Body of pancreas (tissue), 4 donors: ENCODE results near the gene LEMD2.

Source experiments
- POLR2A ChIP-seq, 3 donors: fragments of 450-650 bp; IDR thresholded peaks; one replicate each; pipeline ENCODE4 v1.6.1; 2016; ENCODE audit warnings: antibody characterized with exemption in 3 of 3, mild to moderate bottlenecking in 2 of 3
- TF ChIP-seq, protein P1 (sequence below), 7 experiments: fragments of 450-650 bp in 4 of 7; fragments of 200-600 bp in 3 of 7; sonication (generic) in 3 of 7; IDR thresholded peaks; one replicate each; pipeline ENCODE4 v1.5.1; 2016 to 2019; ENCODE audit warnings: antibody characterized with exemption in 7 of 7

DNA sequence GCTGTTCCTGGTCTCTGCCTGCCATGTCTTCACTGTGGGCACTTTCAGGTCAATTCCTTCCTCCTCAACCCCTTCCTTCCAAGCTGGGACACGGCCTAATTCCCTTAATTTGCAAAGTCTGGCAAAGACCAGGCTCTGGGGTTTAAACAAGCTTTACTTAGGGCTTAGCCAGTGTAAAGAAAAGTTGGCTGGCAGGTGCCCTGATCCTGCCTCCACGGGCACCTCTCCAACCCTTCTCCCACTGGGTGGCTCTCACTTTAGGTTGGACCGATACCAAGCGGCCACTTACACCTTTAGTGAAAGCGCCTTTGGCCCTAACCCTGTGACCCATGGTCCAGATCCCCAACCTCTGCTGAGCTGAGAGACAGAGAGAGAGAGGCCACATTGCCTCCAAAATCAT, 28.6 kb upstream of the LEMD2 start:
- TF ChIP-seq, protein P1, sequence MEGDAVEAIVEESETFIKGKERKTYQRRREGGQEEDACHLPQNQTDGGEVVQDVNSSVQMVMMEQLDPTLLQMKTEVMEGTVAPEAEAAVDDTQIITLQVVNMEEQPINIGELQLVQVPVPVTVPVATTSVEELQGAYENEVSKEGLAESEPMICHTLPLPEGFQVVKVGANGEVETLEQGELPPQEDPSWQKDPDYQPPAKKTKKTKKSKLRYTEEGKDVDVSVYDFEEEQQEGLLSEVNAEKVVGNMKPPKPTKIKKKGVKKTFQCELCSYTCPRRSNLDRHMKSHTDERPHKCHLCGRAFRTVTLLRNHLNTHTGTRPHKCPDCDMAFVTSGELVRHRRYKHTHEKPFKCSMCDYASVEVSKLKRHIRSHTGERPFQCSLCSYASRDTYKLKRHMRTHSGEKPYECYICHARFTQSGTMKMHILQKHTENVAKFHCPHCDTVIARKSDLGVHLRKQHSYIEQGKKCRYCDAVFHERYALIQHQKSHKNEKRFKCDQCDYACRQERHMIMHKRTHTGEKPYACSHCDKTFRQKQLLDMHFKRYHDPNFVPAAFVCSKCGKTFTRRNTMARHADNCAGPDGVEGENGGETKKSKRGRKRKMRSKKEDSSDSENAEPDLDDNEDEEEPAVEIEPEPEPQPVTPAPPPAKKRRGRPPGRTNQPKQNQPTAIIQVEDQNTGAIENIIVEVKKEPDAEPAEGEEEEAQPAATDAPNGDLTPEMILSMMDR (IDR thresholded peaks at IDR 0.05), result no peak
- TF ChIP-seq POLR2A (IDR thresholded peaks at IDR 0.05), result no peak
